H54 (cell line): ENCODE results near the gene FSTL1.
"Not testable (repeated sequence)": the region's sequence is repeated elsewhere in the genome, so short reads cannot be mapped to it uniquely, and the experiment has no call there.

Source experiments
- DNase-seq: peaks from one replicate; pipeline ENCODE4 v3.0.0; 2011; ENCODE audit warnings: low spot score, mixed read lengths; ENCODE audit not compliant: insufficient read length
- FAIRE-seq: peaks from 3 replicates; lab custom pipeline; 2011; peaks lifted over from hg19 to GRCh38; lab: Jason Lieb, UNC
- POLR2A ChIP-seq: IDR thresholded peaks from 2 replicates; pipeline ENCODE4 v1.6.1; 2011; ENCODE audit warnings: low read depth, mild to moderate bottlenecking, low read length

The FSTL1 gene

DNA sequence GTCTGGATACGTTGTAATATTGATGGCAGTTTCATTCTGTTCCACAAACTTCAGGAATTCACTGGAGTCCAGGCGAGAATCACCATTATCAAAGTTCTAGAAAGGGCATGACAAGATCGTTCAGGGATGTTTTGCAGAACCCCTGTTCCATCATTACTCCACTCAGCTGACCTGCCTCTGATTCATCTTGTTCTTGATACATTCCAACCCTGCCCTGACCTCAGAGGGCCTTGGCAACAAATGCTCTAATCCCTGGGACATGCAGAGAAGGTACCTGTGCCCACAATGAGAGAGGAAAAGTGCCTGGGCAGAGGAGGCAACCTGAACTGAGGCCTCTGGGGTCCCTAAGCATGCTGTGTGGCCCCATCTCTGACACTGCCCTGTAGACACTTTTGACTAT, 45.9 kb downstream of the FSTL1 start:
- DNase-seq: no peak
- TF ChIP-seq POLR2A: no peak
- no peak for FAIRE-seq

DNA sequence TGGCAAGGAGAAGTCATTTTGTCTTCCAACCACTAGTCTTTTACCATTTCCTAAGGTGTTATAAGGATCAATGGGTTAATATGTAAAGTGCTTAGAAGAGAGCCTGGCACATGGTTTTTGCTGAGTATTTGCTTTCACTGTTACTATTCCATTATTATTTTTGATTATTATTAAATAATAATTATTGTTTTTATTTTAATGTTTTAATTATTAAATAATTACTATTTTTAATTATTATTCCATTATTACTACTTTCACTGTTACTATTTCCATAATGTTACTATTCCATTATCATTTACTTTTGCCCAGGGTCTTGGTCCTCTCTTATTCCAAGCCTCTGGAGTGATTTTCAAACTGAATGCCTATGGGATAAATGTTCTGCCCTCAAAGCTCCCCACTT, 48.5 kb downstream of the FSTL1 start:
- TF ChIP-seq POLR2A: no peak
- DNase-seq: no peak
- no peak for FAIRE-seq

DNA sequence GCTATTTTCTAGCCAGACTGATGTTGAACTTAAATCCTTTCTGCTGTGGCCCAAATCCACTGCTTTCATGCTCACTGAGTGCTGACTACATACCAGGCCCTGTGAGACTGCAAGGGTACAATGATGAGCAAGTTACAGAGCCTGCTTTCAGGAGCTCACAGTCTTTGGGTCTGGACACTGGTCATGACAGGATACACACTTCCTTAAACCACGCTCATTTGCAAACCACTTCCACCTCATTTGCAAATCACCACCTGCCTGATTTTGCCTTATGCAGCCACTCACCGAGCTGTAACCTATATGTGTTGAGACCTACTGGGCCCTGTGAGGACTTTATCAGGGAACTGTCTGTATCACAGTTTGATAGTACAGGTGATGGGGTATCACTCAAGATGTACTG, 51.4 kb downstream of the FSTL1 start:
- TF ChIP-seq POLR2A: no peak
- FAIRE-seq (no peak), DNase-seq (no peak)

DNA sequence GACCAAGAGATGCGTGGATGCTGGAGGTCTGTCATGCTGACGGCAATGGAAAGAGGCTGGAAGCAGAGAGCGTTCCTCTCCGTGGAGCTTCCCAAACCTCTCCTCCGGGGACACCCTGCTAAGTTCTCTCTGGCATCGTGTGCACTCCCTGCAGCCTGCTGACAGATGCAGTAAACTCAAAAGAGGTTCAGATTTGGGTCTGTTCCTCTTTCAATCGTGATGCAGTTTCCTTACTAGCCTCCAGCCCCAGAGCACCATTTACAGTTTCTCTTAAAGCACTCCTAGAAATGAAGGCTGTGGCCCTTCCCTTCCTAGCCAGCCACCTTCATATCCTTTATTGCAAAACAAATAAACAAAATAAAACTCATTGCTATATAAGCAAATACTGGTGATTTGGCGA, 54.3 kb downstream of the FSTL1 start:
- FAIRE-seq (no peak), DNase-seq (no peak)
- TF ChIP-seq POLR2A: no peak

DNA sequence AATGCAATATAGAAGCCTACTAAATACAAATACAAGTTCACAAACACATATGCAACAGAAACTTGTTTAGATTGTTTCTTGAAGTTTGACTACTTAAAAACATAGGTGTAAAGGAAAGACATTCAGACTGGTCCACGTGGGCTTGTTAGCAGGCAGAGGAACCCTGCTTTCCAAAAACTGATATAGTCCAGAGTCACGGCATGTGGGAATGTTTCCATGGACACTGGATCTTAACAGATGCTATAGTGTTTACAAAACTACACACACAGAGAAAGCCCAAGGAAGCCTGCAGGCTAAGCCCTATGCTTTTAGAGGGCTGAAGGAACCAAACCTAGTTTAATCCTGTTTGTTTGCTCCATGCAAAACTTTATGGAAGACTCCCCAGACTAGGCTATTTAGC, 56.4 kb downstream of the FSTL1 start:
- FAIRE-seq: no peak
- no peak for TF ChIP-seq POLR2A

DNA sequence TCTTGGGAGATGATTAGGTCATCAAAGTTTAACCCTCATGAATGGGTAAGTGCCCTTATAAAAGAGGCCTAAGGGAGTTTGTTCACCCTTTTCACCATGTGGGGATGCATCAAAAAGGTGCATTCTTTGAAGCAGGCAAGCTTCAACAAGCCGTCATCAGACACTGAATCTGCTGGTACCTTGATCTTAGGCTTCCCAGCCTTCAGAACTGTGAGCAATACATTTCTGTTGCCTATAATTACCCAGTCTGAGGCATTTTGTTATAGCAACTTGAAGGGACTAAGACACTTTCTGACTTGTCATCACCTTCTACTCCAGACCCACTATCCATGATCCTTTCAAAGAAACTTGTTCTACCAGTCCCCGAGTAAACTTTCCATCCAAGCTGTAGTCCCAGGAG, 57.0 kb downstream of the FSTL1 start:
- FAIRE-seq (no peak), DNase-seq (no peak)
- TF ChIP-seq POLR2A: no peak

More for the DNA sequence above, 56.4 kb downstream of the FSTL1 start:
- DNase-seq: no peak

DNA sequence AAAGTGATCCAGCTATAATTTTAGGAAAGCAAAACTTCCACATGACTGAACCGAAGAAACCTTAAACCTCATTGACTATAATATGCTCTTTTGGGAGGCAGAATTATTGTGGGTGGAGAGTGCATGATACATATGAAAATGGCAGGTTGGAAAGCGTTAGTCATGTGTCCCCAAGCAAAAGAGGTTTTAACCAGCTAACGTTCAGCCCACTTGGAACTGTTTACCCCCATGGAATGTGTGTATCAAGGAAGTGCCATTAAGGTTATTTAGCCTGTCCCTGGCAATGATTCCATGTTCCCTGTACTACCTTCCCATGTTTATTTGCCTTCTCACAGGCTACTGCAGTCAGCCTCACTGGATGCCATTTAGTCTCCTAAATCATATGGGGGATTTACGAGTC, 57.5 kb downstream of the FSTL1 start:
- no peak for TF ChIP-seq POLR2A
- FAIRE-seq (no peak), DNase-seq (no peak)

DNA sequence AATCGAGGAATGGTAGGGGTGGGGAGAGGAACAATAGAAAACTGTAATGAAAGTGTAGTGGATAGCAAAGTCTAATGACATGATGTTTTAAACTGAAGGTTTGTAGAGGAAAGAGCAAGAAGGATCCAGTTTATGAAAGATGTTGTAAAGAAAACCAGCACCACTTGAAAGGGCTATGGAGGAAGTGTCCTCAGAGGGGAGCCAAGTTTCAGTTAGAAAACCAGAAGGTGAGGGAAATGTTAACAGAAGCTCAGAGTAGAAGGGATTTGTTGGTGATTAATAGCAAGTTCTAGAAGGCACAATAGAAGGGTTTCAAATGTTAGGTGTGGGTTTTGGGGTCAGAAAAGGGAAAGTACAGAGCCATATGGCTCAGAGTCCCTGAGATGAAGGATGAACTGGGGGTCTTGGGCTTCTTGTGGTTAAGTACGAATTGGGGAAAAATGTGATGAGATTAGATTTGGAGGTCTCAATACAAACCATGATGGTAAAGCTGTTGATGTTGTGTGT, 67.8 kb downstream of the FSTL1 start:
- no peak for DNase-seq
- no peak for FAIRE-seq
- no peak for TF ChIP-seq POLR2A

DNA sequence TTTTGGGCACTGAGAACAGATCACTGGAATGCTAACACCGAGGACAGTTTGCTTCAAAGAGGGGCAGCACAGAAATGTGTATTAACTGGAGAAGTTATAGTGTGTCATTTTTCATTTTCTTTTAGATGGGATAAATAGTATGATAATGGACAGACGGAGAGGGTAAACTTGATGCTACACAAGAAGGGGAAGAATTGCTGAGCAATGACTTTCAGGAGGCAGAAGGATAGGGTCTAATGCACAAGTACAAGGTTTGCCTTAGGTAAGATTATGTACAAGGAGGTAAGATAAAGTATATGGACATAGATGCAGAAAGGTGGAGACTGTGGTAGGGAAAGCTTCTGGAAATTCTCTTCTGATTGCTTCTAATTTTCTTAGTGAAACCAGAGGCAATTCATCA, 69.3 kb downstream of the FSTL1 start:
- TF ChIP-seq POLR2A: no peak
- no peak for FAIRE-seq
- DNase-seq: no peak

DNA sequence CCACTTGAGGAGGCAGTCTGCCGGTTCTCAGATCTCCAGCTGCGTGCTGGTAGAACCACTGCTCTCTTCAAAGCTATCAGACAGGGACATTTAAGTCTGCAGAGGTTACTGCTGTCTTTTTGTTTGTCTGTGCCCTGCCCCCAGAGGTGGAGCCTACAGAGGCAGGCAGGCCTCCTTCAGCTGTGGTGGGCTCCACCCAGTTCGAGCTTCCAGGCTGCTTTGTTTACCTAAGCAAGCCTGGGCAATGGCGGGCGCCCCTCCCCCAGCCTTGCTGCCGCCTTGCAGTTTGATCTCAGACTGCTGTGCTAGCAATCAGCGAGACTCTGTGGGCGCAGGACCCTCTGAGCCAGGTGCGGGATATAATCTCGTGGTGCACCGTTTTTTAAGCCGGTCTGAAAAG, 72.8 kb downstream of the FSTL1 start:
- DNase-seq, FAIRE-seq: not testable (repeated sequence)

DNA sequence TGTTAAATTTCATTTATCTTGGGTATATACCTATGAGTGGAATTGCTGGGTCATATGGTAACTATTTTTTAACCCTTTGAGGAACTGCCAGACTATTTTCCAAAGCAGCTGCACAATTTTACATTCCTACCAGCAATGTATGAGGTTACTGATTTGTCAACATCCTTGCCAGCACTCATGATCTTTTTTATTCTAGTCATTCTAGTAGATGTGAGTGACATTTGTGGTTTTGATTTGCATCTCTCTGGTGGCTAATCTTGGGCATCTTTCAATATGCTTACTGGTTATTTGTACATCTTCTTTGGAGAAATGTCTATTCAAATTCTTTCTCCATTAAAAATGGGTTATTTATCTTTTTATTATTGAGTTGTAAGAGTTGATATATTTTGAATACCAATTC, 80.3 kb downstream of the FSTL1 start:
- no peak for FAIRE-seq
- no peak for DNase-seq
- no peak for TF ChIP-seq POLR2A

DNA sequence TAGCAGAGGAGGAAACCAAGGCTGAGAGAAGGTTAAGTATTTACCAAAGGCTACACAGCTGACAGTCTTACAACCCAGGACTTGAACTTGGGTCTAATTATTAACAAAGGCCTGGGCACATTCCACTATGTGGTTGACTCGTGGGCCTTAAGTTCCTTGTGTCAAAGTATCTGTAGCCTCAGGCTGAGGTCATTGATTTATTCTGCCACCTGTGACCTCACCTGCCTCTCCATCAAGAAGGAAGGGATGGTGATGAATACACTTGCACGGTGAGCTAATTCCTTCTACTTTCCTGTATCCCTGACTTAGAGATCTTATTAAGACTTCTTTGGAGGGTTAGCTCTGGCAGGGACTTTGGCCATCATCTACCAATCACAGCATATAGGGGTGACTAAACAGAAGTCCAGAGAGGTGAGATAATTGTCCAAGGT, 81.7 kb downstream of the FSTL1 start:
- TF ChIP-seq POLR2A: no peak
- FAIRE-seq (no peak), DNase-seq (no peak)

DNA sequence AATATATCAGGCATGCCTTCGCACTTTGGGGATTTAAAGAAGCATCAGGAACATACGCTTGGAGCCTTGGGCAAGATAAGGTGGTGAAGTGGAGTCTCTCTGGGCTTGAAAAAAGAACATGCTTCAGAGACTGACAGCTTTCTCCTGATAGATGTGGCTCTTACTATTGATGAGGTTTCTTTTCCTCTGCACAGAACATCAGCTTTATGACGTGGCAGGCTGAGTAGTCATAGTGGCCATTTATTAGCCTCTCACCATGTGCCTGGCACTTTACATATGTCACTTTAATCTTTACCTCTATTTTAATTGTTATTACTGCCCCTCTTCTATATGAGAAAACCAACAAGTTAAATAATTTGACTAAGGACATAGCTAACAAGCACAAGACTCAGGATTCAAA, 82.6 kb downstream of the FSTL1 start:
- DNase-seq (no peak), FAIRE-seq (no peak)
- no peak for TF ChIP-seq POLR2A

DNA sequence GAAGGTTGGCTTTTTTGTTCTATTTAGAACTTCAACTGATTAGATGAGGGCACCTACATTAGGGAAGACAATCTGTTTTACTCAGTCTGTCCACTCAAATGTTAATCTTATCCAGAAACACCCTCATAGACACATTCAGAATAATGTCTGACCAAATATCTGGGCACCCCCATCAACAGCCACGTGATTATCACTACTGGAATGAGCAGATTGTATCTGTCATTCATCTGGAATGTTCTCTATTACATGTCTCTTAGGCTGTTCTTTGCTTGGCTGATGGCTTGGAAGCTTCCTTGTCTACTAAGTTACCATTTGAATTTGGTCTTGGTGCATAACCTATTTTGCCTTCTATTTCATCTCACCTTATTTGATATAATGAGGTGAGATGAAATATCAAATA, 86.0 kb downstream of the FSTL1 start:
- FAIRE-seq (peak; percentile 66), DNase-seq (no peak)
- no peak for TF ChIP-seq POLR2A

DNA sequence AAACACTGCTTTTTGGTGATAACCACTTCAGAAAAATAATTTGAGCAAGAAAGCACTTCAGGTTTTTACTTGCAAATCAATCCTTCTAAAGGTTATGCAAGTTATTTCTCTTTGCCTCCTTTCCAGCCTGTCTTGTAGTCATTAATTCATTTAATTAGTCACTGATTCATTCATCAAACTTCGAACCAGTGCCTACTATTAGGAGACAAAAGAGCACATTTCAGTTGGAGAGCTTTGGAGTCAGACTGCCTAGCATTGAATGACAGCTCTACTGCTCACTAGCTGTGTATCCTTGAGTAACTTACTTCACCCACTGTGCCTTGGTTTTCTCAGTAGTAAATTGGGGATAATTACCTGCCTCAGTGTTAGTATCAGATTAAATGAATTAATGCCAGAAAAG, 86.7 kb downstream of the FSTL1 start:
- no peak for FAIRE-seq
- DNase-seq: no peak
- no peak for TF ChIP-seq POLR2A

DNA sequence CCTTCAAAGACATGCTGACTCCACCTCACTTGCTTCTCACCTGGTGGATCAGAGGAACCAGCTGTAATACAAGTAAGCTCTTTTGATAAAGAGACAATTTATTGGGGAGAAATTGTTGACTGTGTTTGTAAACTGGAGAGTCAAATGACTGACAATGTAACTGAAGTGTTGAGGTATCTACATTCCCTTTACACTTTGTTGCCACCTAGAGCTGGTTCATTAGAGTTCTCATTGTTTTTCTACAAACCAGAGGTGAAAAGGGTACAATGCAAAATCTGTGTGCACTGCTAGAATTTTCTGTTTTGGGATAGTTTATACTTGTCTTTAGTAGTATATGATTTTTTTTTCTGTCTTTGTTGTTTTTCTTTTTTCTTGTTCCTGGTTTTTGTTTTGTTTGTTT, 93.0 kb downstream of the FSTL1 start:
- FAIRE-seq (peak; percentile 62), DNase-seq (no peak)
- TF ChIP-seq POLR2A: no peak

DNA sequence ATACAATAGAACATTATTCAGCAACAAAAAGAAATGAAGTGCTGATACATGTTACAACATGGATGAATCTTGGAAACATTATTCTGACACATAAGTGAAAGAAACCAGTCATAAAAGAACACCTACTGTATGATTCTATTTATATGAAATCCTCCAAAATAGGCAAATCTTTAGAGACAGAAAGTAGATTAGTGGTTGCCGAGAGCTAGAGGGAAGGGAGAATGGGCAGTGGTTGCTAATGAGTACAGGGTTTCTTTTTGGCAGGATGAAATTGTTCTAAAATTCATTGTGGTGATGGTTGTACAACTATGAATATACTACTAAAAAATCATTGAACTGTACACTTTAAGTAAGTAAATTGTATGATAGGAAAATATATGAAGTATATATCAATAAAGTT, 95.3 kb downstream of the FSTL1 start:
- no peak for DNase-seq
- TF ChIP-seq POLR2A: no peak
- FAIRE-seq: no peak
